HepG2 (cell line): ENCODE results near the gene ARMH3. TPM values are rescaled to one million over a fixed set of nuclear protein-coding genes. Genes with fewer than 3 reads are reported as not detected.
A peak's percentile ranks its signal among the peaks of the same experiment; 100 is the strongest.

Source experiments
- ARID2 ChIP-seq: sonication (generic); formaldehyde crosslinking; IDR thresholded peaks from 2 replicates; pipeline ENCODE4 v1.8.1; 2022; ENCODE audit warnings: mild to moderate bottlenecking, missing genetic modification reagents, borderline replicate concordance
- CHD2 ChIP-seq: IDR thresholded peaks from 2 replicates; pipeline ENCODE4 v1.6.1; 2011; ENCODE audit warnings: low read depth, low read length, improper control_type of control experiment
- GZF1 ChIP-seq: sonication (generic); formaldehyde crosslinking; IDR thresholded peaks from 2 replicates; pipeline ENCODE4 v1.5.1; 2020; ENCODE audit warnings: mild to moderate bottlenecking, missing genetic modification reagents
- HOXA5 ChIP-seq: sonication (generic); formaldehyde crosslinking; IDR thresholded peaks from 2 replicates; pipeline ENCODE4 v1.4.0; 2020; ENCODE audit warnings: missing genetic modification reagents
- RORA ChIP-seq: sonication (generic); formaldehyde crosslinking; IDR thresholded peaks from 2 replicates; pipeline ENCODE4 v1.5.0; 2020; ENCODE audit warnings: mild to moderate bottlenecking, missing genetic modification reagents, moderate library complexity
- RXRA ChIP-seq: sonication (generic); formaldehyde crosslinking; IDR thresholded peaks from 2 replicates; pipeline ENCODE4 v1.5.1; 2020; ENCODE audit warnings: missing genetic modification reagents
- SPEN ChIP-seq: sonication (generic); formaldehyde crosslinking; IDR thresholded peaks from 2 replicates; pipeline ENCODE4 v1.5.1; 2020; ENCODE audit warnings: low read depth, mild to moderate bottlenecking, missing genetic modification reagents
- SRSF1 ChIP-seq: fragments of 200-400 bp; formaldehyde crosslinking; optimal IDR thresholded peaks from 2 replicates; pipeline ENCODE3; 2017; ENCODE audit warnings: mild to moderate bottlenecking, low read depth, low read length, moderate library complexity
- YEATS4 ChIP-seq: sonication (generic); formaldehyde crosslinking; IDR thresholded peaks from 2 replicates; pipeline ENCODE4 v1.4.0; 2020; ENCODE audit warnings: missing genetic modification reagents, borderline replicate concordance
- ZNF124 ChIP-seq: sonication (generic); formaldehyde crosslinking; IDR thresholded peaks from 2 replicates; pipeline ENCODE4 v1.4.0; 2020; ENCODE audit warnings: missing genetic modification reagents
- ZNF207 ChIP-seq: fragments of 450-650 bp; IDR thresholded peaks from 2 replicates; pipeline ENCODE4 v1.6.1; 2016; ENCODE audit warnings: antibody characterized with exemption, borderline replicate concordance
- ZNF44 ChIP-seq: sonication (generic); formaldehyde crosslinking; IDR thresholded peaks from 2 replicates; pipeline ENCODE4 v1.5.1; 2020; ENCODE audit warnings: mild to moderate bottlenecking, missing genetic modification reagents
- ZNF547 ChIP-seq: sonication (generic); formaldehyde crosslinking; IDR thresholded peaks from 2 replicates; pipeline ENCODE4 v1.5.1; 2020; ENCODE audit warnings: mild to moderate bottlenecking, missing genetic modification reagents
- ZNF557 ChIP-seq: sonication (generic); formaldehyde crosslinking; IDR thresholded peaks from 2 replicates; pipeline ENCODE4 v1.4.0; 2020; ENCODE audit warnings: missing genetic modification reagents
- ZNF883 ChIP-seq: sonication (generic); formaldehyde crosslinking; IDR thresholded peaks from 2 replicates; pipeline ENCODE4 v1.5.1; 2020; ENCODE audit warnings: mild to moderate bottlenecking, missing genetic modification reagents; ENCODE audit errors: not compliant biosample characterization
- polyA plus RNA-seq, 8 experiments: library from polyadenylated mRNA; depleted of rRNA in 3 of 8; stranded (reverse) in 7 of 8; unstranded in 1 of 8; fragments of >200 nt; fragmentation: Illumina TruSeq in 4 of 8; extraction: Trizol in 4 of 8; gene quantifications; 2 replicates each; pipeline versions ENCODE4 v1.2.1 to v1.2.3, GENCODE V29; 2011 to 2016; ENCODE audit warnings: low read depth in 4 of 8, missing spikeins in 1 of 8, mixed read lengths in 1 of 8; ENCODE audit not compliant: insufficient read depth in 1 of 8
- total RNA-seq, 5 experiments: library from RNA; depleted of rRNA; stranded (reverse); fragments of >200 nt; fragmentation: Illumina TruSeq; extraction: Trizol; gene quantifications; 2 replicates each; pipeline ENCODE4 v1.2.3, GENCODE V29; 2016; ENCODE audit warnings: low read depth in 1 of 5
- TF ChIP-seq, protein P1 (sequence below): fragments of 450-650 bp; IDR thresholded peaks from 2 replicates; pipeline ENCODE4 v1.6.1; 2017
- TF ChIP-seq, protein P2 (sequence below): sonication (generic); formaldehyde crosslinking; IDR thresholded peaks from 2 replicates; pipeline ENCODE4 v1.5.0; 2020; ENCODE audit warnings: missing genetic modification reagents
- TF ChIP-seq, protein P3 (sequence below): sonication (generic); formaldehyde crosslinking; IDR thresholded peaks from 2 replicates; pipeline ENCODE4 v1.4.0; 2020; ENCODE audit warnings: missing genetic modification reagents
- TF ChIP-seq, protein P4 (sequence below): sonication (generic); IDR thresholded peaks from 2 replicates; pipeline ENCODE4 v1.6.1; 2016; ENCODE audit warnings: low read depth, borderline replicate concordance
- TF ChIP-seq, protein P5 (sequence below): sonication (generic); formaldehyde crosslinking; IDR thresholded peaks from 2 replicates; pipeline ENCODE4 v1.8.0; 2022; ENCODE audit warnings: missing genetic modification reagents, low read depth, mild to moderate bottlenecking, borderline replicate concordance
- TF ChIP-seq, protein P6 (sequence below): sonication (generic); formaldehyde crosslinking; IDR thresholded peaks from 2 replicates; pipeline ENCODE4 v1.5.1; 2020; ENCODE audit warnings: missing genetic modification reagents, mild to moderate bottlenecking, borderline replicate concordance
- TF ChIP-seq, protein P7 (sequence below): fragments of 450-650 bp; IDR thresholded peaks from 2 replicates; pipeline ENCODE4 v1.6.1; 2017; ENCODE audit warnings: mild to moderate bottlenecking

ARMH3 gene
- total and polyA plus RNA-seq, 2 of the 13 experiments (the other 11 are each of a cell fraction or from before 2014, with no cell fraction given) = 8.4 to 16.9 TPM

DNA sequence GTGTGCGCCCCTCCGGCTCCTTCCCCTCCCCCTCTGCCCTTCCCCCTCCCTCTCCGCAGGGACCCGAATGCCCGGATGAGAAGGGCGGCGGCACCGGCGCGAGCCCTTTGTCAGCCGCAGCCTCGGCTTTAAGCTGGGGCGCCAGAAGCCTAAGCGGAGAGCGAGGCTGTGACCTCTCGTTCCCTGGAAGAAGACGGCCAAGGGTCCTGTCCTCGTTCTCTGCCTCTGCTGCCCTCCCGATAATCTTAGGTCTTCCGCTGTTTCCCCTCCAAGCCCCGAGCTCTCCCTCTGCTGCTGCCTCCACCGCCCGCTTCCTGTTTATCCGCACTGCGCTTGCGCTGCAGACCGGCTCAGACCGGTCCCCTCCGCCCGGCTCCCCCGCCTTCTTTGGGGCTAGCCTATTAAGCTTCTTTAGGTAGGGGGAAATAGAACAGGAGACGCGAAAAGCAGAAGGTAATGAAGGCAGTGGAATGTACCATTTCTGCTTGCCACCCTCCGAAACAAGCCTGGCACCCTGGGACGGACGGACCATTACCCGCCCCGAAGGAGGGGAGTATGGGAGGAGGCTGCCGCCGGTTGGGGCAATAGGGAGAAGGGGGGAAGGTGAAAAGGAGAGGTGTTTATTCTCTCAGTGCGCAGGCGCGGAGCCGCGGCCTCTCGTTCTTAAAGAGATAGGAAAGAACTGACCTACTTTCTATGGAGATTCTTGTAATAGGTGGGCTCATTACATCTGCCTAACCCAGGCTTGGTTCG is 237.7 kb downstream of the ARMH3 start, which contains the start of gene OGA (continued):
- TF ChIP-seq, protein P1, sequence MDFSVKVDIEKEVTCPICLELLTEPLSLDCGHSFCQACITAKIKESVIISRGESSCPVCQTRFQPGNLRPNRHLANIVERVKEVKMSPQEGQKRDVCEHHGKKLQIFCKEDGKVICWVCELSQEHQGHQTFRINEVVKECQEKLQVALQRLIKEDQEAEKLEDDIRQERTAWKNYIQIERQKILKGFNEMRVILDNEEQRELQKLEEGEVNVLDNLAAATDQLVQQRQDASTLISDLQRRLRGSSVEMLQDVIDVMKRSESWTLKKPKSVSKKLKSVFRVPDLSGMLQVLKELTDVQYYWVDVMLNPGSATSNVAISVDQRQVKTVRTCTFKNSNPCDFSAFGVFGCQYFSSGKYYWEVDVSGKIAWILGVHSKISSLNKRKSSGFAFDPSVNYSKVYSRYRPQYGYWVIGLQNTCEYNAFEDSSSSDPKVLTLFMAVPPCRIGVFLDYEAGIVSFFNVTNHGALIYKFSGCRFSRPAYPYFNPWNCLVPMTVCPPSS = no peak
- TF ChIP-seq ZNF207 (no peak), ZNF883 (no peak), CHD2 (peak; percentile 75; the same call in 1 of the 2 replicates), GZF1 (CRISPR knock-in tag) (no peak; the same call in 1 of the 2 replicates), SRSF1 (peak; percentile 66), YEATS4 (CRISPR knock-in tag) (peak; percentile 69), ZNF44 (CRISPR knock-in tag) (no peak), SPEN (CRISPR knock-in tag) (peak; percentile 73; the same call in 1 of the 2 replicates), ZNF124 (no peak; the same call in 1 of the 2 replicates), ARID2 (no peak), HOXA5 (CRISPR knock-in tag) (peak; percentile 80), RORA (CRISPR knock-in tag) (no peak), RXRA (CRISPR knock-in tag) (peak; percentile 25), ZNF557 (CRISPR knock-in tag) (0 out of 2 replicates have a peak, but pooled peaks have one; percentile 35), ZNF547 (CRISPR knock-in tag) (no peak; the same call in 1 of the 2 replicates)
- TF ChIP-seq, protein P2, sequence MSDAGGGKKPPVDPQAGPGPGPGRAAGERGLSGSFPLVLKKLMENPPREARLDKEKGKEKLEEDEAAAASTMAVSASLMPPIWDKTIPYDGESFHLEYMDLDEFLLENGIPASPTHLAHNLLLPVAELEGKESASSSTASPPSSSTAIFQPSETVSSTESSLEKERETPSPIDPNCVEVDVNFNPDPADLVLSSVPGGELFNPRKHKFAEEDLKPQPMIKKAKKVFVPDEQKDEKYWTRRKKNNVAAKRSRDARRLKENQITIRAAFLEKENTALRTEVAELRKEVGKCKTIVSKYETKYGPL = no peak
- TF ChIP-seq, protein P3, sequence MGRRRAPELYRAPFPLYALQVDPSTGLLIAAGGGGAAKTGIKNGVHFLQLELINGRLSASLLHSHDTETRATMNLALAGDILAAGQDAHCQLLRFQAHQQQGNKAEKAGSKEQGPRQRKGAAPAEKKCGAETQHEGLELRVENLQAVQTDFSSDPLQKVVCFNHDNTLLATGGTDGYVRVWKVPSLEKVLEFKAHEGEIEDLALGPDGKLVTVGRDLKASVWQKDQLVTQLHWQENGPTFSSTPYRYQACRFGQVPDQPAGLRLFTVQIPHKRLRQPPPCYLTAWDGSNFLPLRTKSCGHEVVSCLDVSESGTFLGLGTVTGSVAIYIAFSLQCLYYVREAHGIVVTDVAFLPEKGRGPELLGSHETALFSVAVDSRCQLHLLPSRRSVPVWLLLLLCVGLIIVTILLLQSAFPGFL (CRISPR knock-in tag) = no peak
- TF ChIP-seq, protein P4, sequence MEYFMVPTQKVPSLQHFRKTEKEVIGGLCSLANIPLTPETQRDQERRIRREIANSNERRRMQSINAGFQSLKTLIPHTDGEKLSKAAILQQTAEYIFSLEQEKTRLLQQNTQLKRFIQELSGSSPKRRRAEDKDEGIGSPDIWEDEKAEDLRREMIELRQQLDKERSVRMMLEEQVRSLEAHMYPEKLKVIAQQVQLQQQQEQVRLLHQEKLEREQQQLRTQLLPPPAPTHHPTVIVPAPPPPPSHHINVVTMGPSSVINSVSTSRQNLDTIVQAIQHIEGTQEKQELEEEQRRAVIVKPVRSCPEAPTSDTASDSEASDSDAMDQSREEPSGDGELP = peak; percentile 43; the same call in 1 of the 2 replicates
- TF ChIP-seq, protein P5, sequence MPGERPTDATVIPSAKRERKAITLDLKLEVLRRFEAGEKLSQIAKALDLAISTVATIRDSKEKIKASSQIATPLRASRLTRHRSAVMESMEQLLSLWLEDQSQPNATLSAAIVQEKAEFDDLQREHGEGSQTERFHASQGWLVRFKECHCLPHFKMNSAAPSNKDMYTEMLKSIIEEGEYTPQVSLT = no peak
- TF ChIP-seq, protein P6, sequence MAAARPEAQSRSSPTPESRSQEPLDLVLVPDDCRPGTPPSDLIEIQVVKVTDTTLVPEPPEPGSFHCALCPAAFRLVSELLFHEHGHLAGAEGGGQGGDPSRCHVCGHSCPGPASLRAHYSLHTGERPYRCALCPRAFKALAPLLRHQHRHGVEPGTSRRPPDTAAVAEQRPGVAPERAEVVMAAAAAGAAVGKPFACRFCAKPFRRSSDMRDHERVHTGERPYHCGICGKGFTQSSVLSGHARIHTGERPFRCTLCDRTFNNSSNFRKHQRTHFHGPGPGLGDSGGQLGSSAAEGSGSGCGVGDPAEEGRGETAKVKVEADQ (CRISPR knock-in tag) = no peak
- TF ChIP-seq, protein P7, sequence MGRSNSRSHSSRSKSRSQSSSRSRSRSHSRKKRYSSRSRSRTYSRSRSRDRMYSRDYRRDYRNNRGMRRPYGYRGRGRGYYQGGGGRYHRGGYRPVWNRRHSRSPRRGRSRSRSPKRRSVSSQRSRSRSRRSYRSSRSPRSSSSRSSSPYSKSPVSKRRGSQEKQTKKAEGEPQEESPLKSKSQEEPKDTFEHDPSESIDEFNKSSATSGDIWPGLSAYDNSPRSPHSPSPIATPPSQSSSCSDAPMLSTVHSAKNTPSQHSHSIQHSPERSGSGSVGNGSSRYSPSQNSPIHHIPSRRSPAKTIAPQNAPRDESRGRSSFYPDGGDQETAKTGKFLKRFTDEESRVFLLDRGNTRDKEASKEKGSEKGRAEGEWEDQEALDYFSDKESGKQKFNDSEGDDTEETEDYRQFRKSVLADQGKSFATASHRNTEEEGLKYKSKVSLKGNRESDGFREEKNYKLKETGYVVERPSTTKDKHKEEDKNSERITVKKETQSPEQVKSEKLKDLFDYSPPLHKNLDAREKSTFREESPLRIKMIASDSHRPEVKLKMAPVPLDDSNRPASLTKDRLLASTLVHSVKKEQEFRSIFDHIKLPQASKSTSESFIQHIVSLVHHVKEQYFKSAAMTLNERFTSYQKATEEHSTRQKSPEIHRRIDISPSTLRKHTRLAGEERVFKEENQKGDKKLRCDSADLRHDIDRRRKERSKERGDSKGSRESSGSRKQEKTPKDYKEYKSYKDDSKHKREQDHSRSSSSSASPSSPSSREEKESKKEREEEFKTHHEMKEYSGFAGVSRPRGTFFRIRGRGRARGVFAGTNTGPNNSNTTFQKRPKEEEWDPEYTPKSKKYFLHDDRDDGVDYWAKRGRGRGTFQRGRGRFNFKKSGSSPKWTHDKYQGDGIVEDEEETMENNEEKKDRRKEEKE = no peak
